GM18526 (cell line): Measurements from ENCODE around the gene NLRP6.

Source experiments
- POLR2A ChIP-seq: IDR thresholded peaks from 3 replicates; pipeline ENCODE4 v1.6.1; 2011; ENCODE audit not compliant: insufficient read length; ENCODE audit errors: extremely low read depth

Gene NLRP6

DNA sequence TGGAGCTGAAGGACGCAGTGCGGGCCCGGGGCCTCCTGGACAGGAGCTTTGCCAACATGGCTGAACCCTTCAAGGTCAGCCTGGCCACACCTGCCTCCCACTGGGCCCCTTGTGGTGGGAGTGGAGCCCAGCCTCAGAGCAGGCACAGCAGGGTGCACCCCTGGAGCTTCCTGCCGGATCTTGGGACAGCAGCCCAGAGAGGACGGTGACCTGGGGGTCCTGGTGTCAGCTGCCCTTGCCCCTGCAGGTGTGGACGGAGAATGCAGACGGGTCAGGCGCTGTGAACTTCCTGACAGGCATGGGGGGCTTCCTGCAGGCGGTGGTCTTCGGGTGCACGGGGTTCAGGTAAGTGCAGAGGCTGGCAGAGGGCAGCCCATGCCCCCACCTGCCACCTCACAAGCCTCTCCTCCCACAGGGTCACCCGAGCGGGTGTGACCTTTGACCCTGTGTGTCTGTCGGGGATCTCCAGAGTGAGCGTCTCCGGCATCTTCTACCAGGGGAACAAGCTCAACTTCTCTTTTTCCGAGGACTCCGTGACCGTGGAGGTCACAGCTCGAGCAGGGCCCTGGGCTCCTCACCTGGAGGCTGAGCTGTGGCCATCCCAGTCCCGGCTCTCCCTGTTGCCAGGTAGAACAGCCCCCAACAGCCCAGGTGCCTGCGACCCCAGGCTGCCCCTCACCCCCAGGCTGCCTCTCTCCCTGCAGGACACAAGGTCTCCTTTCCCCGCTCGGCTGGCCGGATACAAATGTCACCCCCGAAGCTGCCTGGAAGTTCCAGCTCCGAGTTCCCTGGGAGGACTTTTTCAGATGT, 15.8 kb downstream of the NLRP6 start:
- no peak for TF ChIP-seq POLR2A

- no peak for TF ChIP-seq POLR2A
Measured at GRCh38 chr11:294780-295179, 16.6 kb downstream of the NLRP6 start.

DNA sequence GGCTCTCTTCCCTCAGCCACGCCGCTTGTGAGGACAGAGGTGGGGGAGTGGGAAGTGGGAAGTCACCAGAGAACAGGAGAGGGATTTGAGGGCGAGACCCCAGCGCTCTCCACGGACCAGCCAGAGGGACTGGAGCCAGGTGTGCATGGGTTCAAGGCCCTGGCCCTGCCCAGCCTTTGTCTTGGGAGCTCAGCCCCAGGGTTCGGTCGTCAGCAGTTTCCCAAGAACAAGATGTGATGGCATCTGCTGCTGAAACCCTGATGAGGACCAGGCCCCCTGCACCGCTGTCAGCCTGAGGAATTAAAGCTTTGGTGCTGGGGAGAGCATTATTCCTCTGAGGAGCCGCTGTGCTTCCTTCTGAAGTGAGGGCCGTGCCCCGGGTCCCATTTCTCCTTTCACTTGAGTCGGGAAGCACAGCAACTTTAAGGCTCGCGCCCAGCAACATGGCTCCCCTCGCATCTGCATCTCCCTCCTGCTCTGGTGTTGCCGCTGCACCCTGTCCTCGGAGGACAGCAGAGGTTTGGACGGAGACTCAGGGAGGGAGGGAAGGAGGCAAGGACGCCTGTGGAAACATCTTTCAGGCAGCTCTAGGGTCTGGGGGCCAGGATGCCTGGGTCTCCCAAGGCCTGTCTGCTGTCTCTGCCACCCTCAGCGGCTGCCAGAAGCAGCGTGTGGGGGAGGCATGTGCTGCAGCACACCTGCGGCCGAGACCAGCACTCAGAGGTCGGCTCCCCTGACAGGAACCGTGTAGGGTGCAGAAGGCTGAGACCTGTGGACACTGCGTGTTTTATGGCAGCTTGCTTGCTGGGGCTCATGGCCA, 17.4 kb downstream of the NLRP6 start:
- no peak for TF ChIP-seq POLR2A

- TF ChIP-seq POLR2A = no peak
Measured at GRCh38 chr11:296171-297050, 18.2 kb downstream of the NLRP6 start.

DNA sequence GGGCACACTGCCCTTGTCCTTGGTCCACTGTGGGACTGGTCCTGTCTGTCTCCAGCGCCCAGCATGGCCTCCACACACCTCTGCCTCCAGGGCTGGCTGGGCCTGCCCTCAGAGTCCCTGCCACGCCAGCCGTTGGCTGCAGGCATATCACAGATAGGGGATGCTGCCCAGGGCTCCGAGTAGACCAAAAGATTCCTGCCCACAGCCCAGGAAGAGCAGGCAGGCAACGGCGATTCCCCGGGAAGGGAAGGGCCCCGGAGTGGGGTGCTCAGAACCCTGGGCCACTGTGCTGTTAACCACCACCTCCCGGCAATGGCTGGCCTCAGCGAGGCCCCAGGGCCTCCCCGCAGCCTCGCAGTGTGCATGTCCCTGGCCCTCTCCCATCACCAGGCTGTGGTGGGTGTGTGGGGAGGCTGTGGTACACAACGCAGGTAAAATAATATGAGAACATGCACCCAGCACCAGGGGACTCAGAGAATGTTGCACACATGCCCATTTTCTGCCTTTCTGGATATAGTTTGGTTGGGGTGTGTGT, 18.9 kb downstream of the NLRP6 start:
- no peak for TF ChIP-seq POLR2A

GRCh38 chr11:297586-298405, 19.6 kb downstream of the NLRP6 start:
- TF ChIP-seq POLR2A = no peak

GRCh38 chr11:298406-299065, 20.3 kb downstream of the NLRP6 start:
- no peak for TF ChIP-seq POLR2A

DNA sequence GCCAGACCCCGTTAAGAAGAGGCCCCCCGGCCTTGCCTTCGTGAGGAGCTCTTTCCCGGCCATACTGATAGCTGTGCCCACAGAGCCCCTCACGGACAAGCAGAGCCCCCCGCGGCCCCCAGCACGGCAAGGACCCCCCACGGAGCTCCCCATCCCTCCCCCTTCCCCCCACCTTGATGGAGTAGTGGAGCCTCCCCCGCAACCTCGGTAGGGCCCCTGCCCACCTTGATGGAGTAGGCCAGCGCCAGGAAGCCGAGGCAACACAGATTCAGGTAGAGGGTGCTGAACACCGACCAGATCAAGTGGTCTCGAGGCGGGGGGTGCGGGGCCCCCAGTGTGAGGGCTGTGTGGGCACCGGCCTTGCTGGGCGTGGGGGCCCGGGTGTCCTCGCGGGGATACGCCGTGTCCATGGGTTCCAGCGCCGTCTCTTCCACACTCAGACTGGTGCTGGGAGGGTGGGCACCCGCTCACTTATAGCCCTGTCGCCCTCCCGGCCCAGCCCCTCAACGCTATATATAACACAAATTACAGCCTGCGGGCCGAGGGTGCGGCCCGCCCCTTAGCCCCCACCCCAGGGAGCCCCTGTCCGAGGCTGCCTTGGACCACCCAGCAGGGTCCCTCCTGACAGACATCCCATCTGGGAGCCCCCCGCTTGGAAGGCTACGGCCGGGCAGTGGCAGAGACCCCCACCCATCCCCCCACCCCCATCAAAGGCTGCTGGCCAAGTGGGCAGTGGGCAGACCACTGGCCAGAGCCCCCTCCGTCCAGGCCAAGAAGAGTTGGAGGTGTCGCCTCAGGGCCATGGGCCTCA, 21.1 kb downstream of the NLRP6 start, which contains the start of gene IFITM5:
Gene IFITM5 (minus strand): TSS at position 446 of the 811 bp plus-strand sequence. CDS start 36 bp downstream, at position 410.
- TF ChIP-seq POLR2A = no peak

GRCh38 chr11:299951-300735, 21.9 kb downstream of the NLRP6 start:
- no peak for TF ChIP-seq POLR2A

DNA sequence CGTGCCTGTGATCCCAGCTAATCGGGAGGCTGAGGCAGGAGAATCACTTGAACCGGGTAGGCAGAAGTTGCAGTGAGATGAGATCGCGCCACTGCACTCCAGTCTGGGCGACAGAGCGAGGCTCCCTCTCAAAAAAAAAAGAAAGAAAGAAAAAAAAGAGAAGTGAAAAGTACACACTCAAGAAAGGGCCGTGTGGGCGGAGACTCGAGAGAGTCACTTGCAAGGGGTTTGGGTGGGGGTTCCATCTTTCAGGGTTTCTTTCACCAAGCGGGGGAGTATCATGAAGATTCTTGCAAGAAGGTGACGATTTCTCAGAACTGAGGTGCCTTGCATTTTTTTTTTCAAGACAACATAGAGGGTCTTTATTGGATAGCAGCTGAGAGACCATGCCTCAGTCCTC, 25.2 kb downstream of the NLRP6 start:
- TF ChIP-seq POLR2A = no peak

- TF ChIP-seq POLR2A = no peak
Measured at GRCh38 chr11:304061-304506, 25.9 kb downstream of the NLRP6 start.
